ENCODE data around the gene UQCC5.

Gene UQCC5

DNA sequence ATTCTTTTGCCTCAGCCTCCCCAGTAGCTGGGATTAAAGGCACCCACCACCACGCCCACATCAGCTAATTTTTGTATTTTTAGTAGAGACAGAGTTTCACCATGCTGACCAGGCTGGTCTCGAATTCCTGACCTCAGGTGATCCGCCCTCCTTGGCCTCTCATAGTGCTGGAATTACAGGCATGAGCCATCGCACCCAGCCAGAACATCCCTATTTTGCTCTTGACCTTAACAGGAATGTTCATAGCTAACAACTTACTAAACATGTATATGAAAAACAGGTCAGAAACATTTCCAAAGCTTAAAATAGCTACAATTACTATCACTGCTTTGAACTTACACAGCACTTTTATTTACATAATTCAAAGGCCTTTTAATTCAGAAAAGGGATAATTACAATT, 33.7 kb downstream of the UQCC5 start:
- DNase-seq (ENCODE audit: low read depth), result no peak

DNA sequence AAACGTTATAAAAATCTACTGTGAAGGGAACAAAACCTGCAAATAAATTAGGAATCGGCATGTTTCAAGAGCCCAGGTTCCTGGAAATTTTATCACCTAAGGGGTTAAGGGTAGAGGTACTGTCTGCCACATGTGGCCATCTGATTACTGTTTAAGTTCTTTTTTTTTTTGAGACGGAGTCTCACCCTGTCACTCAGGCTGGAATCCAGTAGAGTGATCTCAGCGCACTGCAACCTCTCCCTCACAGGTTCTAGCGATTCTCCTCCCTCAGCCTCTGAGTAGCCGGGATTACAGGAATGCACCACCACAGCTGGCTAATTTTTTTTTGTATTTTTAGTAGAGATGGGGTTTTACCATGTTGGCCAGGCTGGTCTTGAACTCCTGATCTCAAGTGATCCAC, 35.8 kb downstream of the UQCC5 start:
- DNase-seq (ENCODE audit: low read depth), result no peak

DNA sequence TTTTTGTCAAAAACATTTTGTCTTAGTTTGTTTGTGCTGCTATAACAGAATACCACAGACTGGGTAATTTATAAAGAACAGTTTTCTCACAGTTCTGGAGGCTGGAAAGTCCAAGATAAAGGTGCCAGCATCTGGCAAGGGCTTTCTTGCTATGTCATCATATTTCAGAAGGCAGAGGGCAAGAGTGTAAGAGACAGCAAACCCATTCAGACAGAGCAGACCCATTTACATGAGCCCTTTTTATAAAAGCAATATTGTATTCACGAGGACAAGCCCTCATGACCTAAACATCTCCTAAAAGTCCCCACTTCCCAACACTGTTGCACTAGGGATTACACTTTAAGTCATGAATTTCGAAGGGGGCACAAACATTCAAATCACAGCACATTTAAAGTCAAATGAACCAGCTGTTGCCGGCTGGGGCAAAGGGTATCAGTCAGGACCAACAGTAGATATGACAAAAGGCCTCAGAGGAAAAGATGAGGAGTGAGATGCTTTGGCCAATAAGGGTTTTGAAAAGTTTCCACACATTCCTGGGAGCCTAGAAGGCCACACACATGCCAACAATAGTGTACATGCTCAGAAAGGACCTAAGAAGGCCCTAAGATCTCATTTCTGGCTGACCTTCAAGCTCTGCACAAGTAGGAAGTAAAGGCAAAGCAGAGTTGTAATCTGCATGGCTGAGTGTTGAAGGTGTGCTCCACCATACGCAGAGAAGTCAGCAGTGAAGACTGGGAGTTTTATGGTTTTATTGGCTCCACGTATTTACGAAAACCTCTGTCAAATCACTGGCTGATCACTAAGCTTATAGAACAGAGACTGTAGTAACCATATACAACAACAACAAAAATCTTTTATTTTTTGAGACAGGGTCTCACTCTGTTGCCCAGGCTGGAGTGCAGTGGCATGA, 37.9 kb downstream of the UQCC5 start:
- DNase-seq (ENCODE audit: low read depth), result no peak

Data from stimulated activated CD8-positive, alpha-beta memory T cell treated with anti-CD3 and anti-CD28 coated beads, Interleukin-15, amount 100 ng/mL, for 1 hour (primary cell).